HepG2 (cell line): Measurements from ENCODE around the gene CTSZ. TPM values are rescaled to one million over a fixed set of nuclear protein-coding genes. Genes with fewer than 3 reads are reported as not detected.
A peak's percentile ranks its signal among the peaks of the same experiment; 100 is the strongest.

ENCODE experiments used
- AHR ChIP-seq: IDR thresholded peaks from 2 replicates; pipeline ENCODE4 v1.6.1; 2018; ENCODE audit warnings: missing genetic modification reagents, missing compliant biosample characterization
- CCDC6 ChIP-seq: sonication (generic); formaldehyde crosslinking; IDR thresholded peaks from 2 replicates; pipeline ENCODE4 v1.8.1; 2022; ENCODE audit warnings: mild to moderate bottlenecking, missing genetic modification reagents, moderate library complexity
- EEA1 ChIP-seq: sonication (generic); formaldehyde crosslinking; IDR thresholded peaks from 2 replicates; pipeline ENCODE4 v1.5.1; 2020; ENCODE audit warnings: mild to moderate bottlenecking, missing genetic modification reagents, borderline replicate concordance
- FLYWCH1 ChIP-seq: sonication (generic); formaldehyde crosslinking; IDR thresholded peaks from 2 replicates; pipeline ENCODE4 v1.8.1; 2023; ENCODE audit warnings: mild to moderate bottlenecking, missing genetic modification reagents
- GMEB2 ChIP-seq: IDR thresholded peaks from 2 replicates; pipeline ENCODE4 v1.6.1; 2016; ENCODE audit warnings: missing biosample characterization, missing genetic modification reagents, low read depth
- ISX ChIP-seq: sonication (generic); formaldehyde crosslinking; conservative IDR thresholded peaks from 2 replicates; pipeline ENCODE4 v1.5.0; 2020; ENCODE audit warnings: missing genetic modification reagents
- KAT7 ChIP-seq: IDR thresholded peaks from 2 replicates; pipeline ENCODE4 v1.6.1; 2018; ENCODE audit warnings: borderline replicate concordance, missing compliant biosample characterization
- KDM3A ChIP-seq: IDR thresholded peaks from 2 replicates; pipeline ENCODE4 v1.6.1; 2018; ENCODE audit warnings: low read depth, missing compliant biosample characterization
- PHF20 ChIP-seq: sonication (generic); formaldehyde crosslinking; IDR thresholded peaks from 2 replicates; pipeline ENCODE4 v1.5.0; 2020; ENCODE audit warnings: mild to moderate bottlenecking, missing genetic modification reagents
- SATB2 ChIP-seq: sonication (generic); formaldehyde crosslinking; IDR thresholded peaks from 2 replicates; pipeline ENCODE4 v1.5.0; 2020; ENCODE audit warnings: missing genetic modification reagents
- SOX6 ChIP-seq, 2 experiments: fragments of 450-650 bp in 1 of 2; sonication (generic) in 1 of 2; formaldehyde crosslinking in 1 of 2; IDR thresholded peaks; 2 replicates each; pipeline versions ENCODE4 v1.4.0 to v1.6.1; 2017 to 2020; ENCODE audit warnings: antibody characterized with exemption in 1 of 2, mild to moderate bottlenecking in 1 of 2, missing genetic modification reagents in 1 of 2
- SRSF4 ChIP-seq: fragments of 200-400 bp; formaldehyde crosslinking; IDR thresholded peaks from one replicate; pipeline ENCODE4 v1.6.1; 2018; ENCODE audit warnings: mild to moderate bottlenecking, low read depth, low read length, moderate library complexity; ENCODE audit not compliant: poor library complexity, severe bottlenecking
- TARDBP ChIP-seq: sonication (generic); formaldehyde crosslinking; IDR thresholded peaks from 2 replicates; pipeline ENCODE4 v1.8.0; 2022; ENCODE audit warnings: mild to moderate bottlenecking, missing genetic modification reagents
- ZC3H4 ChIP-seq: sonication (generic); formaldehyde crosslinking; IDR thresholded peaks from 2 replicates; pipeline ENCODE4 v1.4.0; 2020; ENCODE audit warnings: missing genetic modification reagents, borderline replicate concordance
- ZNF333 ChIP-seq: sonication (generic); formaldehyde crosslinking; IDR thresholded peaks from 2 replicates; pipeline ENCODE4 v1.4.0; 2020; ENCODE audit warnings: mild to moderate bottlenecking, missing genetic modification reagents, borderline replicate concordance
- ZNF354B ChIP-seq: sonication (generic); formaldehyde crosslinking; IDR thresholded peaks from 2 replicates; pipeline ENCODE4 v1.8.0; 2022; ENCODE audit warnings: mild to moderate bottlenecking, missing genetic modification reagents
- ZNF562 ChIP-seq: sonication (generic); formaldehyde crosslinking; IDR thresholded peaks from 2 replicates; pipeline ENCODE4 v1.8.0; 2022; ENCODE audit warnings: missing genetic modification reagents, borderline replicate concordance
- ZNF704 ChIP-seq: sonication (generic); formaldehyde crosslinking; IDR thresholded peaks from 2 replicates; pipeline ENCODE4 v1.8.1; 2023; ENCODE audit warnings: mild to moderate bottlenecking, inconsistent platforms, moderate library complexity, missing genetic modification reagents, borderline replicate concordance
- ZNF816 ChIP-seq: sonication (generic); formaldehyde crosslinking; IDR thresholded peaks from 2 replicates; pipeline ENCODE4 v1.8.0; 2022; ENCODE audit warnings: missing genetic modification reagents, mild to moderate bottlenecking, borderline replicate concordance
- ZSCAN22 ChIP-seq: sonication (generic); formaldehyde crosslinking; IDR thresholded peaks from 2 replicates; pipeline ENCODE4 v1.4.0; 2020; ENCODE audit warnings: mild to moderate bottlenecking, missing genetic modification reagents
- polyA plus RNA-seq, 8 experiments: library from polyadenylated mRNA; depleted of rRNA in 3 of 8; stranded (reverse) in 7 of 8; unstranded in 1 of 8; fragments of >200 nt; fragmentation: Illumina TruSeq in 4 of 8; extraction: Trizol in 4 of 8; gene quantifications; 2 replicates each; pipeline versions ENCODE4 v1.2.1 to v1.2.3, GENCODE V29; 2011 to 2016; ENCODE audit warnings: low read depth in 4 of 8, missing spikeins in 1 of 8, mixed read lengths in 1 of 8; ENCODE audit not compliant: insufficient read depth in 1 of 8
- total RNA-seq, 5 experiments: library from RNA; depleted of rRNA; stranded (reverse); fragments of >200 nt; fragmentation: Illumina TruSeq; extraction: Trizol; gene quantifications; 2 replicates each; pipeline ENCODE4 v1.2.3, GENCODE V29; 2016; ENCODE audit warnings: low read depth in 1 of 5
- TF ChIP-seq, protein P1 (sequence below): sonication (generic); formaldehyde crosslinking; IDR thresholded peaks from 2 replicates; pipeline ENCODE4 v1.4.0; 2020; ENCODE audit warnings: missing genetic modification reagents, mild to moderate bottlenecking, borderline replicate concordance
- TF ChIP-seq, protein P2 (sequence below): sonication (generic); formaldehyde crosslinking; IDR thresholded peaks from 2 replicates; pipeline ENCODE4 v1.4.0; 2020; ENCODE audit warnings: low read depth, mild to moderate bottlenecking, missing genetic modification reagents

The CTSZ gene
- total and polyA plus RNA-seq, 2 of the 13 experiments (the other 11 are each of a cell fraction or from before 2014, with no cell fraction given), result 0.33 TPM; not detected in 1

GRCh38 chr20:58980711-58981627, 26.1 kb downstream of the CTSZ start, which contains the start of gene NELFCD (continued):
- TF ChIP-seq ZNF562 (no peak), SOX6 (IDR thresholded peaks at IDR 0.05) (no peak), SOX6 (CRISPR knock-in tag; IDR thresholded peaks at IDR 0.05) (peak; percentile 80), AHR (CRISPR knock-in tag) (0 out of 2 replicates have a peak, but pooled peaks have one; percentile 41), ISX (CRISPR knock-in tag) (no peak), KDM3A (CRISPR knock-in tag) (peak; percentile 68), ZC3H4 (CRISPR knock-in tag) (no peak), TARDBP (CRISPR knock-in tag) (0 out of 2 replicates have a peak, but pooled peaks have one; percentile 38), EEA1 (CRISPR knock-in tag) (no peak), ZNF333 (CRISPR knock-in tag) (no peak), SATB2 (no peak; the same call in 1 of the 2 replicates), ZSCAN22 (no peak), ZNF704 (CRISPR knock-in tag) (no peak), SRSF4 (no peak), GMEB2 (CRISPR knock-in tag) (no peak), ZNF354B (CRISPR knock-in tag) (0 out of 2 replicates have a peak, but pooled peaks have one; percentile 14), CCDC6 (CRISPR knock-in tag) (peak; percentile 72; the same call in 1 of the 2 replicates), KAT7 (CRISPR knock-in tag) (0 out of 2 replicates have a peak, but pooled peaks have one; percentile 25), FLYWCH1 (no peak), PHF20 (CRISPR knock-in tag) (peak; percentile 66), ZNF816 (CRISPR knock-in tag) (0 out of 2 replicates have a peak, but pooled peaks have one; percentile 5)
- TF ChIP-seq, protein P1, sequence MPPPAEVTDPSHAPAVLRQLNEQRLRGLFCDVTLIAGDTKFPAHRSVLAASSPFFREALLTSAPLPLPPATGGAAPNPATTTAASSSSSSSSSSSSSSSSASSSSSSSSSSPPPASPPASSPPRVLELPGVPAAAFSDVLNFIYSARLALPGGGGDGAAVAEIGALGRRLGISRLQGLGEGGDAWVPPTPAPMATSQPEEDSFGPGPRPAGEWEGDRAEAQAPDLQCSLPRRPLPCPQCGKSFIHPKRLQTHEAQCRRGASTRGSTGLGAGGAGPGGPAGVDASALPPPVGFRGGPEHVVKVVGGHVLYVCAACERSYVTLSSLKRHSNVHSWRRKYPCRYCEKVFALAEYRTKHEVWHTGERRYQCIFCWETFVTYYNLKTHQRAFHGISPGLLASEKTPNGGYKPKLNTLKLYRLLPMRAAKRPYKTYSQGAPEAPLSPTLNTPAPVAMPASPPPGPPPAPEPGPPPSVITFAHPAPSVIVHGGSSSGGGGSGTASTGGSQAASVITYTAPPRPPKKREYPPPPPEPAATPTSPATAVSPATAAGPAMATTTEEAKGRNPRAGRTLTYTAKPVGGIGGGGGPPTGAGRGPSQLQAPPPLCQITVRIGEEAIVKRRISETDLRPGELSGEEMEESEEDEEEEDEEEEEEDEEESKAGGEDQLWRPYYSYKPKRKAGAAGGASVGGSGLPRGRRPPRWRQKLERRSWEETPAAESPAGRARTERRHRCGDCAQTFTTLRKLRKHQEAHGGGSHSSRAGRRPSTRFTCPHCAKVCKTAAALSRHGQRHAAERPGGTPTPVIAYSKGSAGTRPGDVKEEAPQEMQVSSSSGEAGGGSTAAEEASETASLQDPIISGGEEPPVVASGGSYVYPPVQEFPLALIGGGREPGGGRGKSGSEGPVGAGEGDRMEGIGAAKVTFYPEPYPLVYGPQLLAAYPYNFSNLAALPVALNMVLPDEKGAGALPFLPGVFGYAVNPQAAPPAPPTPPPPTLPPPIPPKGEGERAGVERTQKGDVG (CRISPR knock-in tag), result no peak
- TF ChIP-seq, protein P2, sequence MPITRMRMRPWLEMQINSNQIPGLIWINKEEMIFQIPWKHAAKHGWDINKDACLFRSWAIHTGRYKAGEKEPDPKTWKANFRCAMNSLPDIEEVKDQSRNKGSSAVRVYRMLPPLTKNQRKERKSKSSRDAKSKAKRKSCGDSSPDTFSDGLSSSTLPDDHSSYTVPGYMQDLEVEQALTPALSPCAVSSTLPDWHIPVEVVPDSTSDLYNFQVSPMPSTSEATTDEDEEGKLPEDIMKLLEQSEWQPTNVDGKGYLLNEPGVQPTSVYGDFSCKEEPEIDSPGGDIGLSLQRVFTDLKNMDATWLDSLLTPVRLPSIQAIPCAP, result no peak
